ENCODE results near the gene BIRC6.
A peak's percentile ranks its signal among the peaks of the same experiment; 100 is the strongest.
"Not testable (repeated sequence)": the region's sequence is repeated elsewhere in the genome, so short reads cannot be mapped to it uniquely, and the experiment has no call there.

Gene BIRC6

GRCh38 chr2:32622570-32623310 is 265.9 kb downstream of the BIRC6 start:
- no peak for DNase-seq

GRCh38 chr2:32623311-32623706 is 266.5 kb downstream of the BIRC6 start:
- DNase-seq = no peak

- no peak for DNase-seq
Observed at GRCh38 chr2:32624812-32625211, 268.0 kb downstream of the BIRC6 start.

GRCh38 chr2:32626639-32627221 is 269.9 kb downstream of the BIRC6 start:
- DNase-seq = no peak

GRCh38 chr2:32627441-32627813 is 270.6 kb downstream of the BIRC6 start:
- no peak for DNase-seq

GRCh38 chr2:32627814-32628579 is 271.2 kb downstream of the BIRC6 start, which contains the start of gene TTC27:
Gene TTC27 (plus strand): TSS chr2:32628050. CDS start chr2:32628293, 243 bp downstream.
- DNase-seq = peak; percentile 96

- DNase-seq = no peak
Observed at GRCh38 chr2:32632089-32632488, 275.3 kb downstream of the BIRC6 start.

- DNase-seq = no peak
Observed at GRCh38 chr2:32633040-32633439, 276.2 kb downstream of the BIRC6 start.

GRCh38 chr2:32638548-32638947 is 281.7 kb downstream of the BIRC6 start:
- DNase-seq = not testable (repeated sequence)

GRCh38 chr2:32641180-32641579 is 284.4 kb downstream of the BIRC6 start:
- no peak for DNase-seq

GRCh38 chr2:32647180-32647651 is 290.4 kb downstream of the BIRC6 start:
- no peak for DNase-seq

- DNase-seq = no peak
Observed at GRCh38 chr2:32652555-32653209, 295.9 kb downstream of the BIRC6 start.

GRCh38 chr2:32656069-32656468 is 299.2 kb downstream of the BIRC6 start:
- DNase-seq = no peak

- no peak for DNase-seq
Observed at GRCh38 chr2:32663864-32664263, 307.0 kb downstream of the BIRC6 start.

GRCh38 chr2:32666704-32667103 is 309.9 kb downstream of the BIRC6 start:
- no peak for DNase-seq

- DNase-seq = no peak
Observed at GRCh38 chr2:32668254-32668653, 311.4 kb downstream of the BIRC6 start.
